ENCODE results near the gene ZSWIM1. TPM values are rescaled to one million over a fixed set of nuclear protein-coding genes. Genes with fewer than 3 reads are reported as not detected.
A peak's percentile ranks its signal among the peaks of the same experiment; 100 is the strongest.

The ZSWIM1 gene
- 1 to 10 TPM; 6.4 to 9.4 (median 7.1) TPM for total RNA-seq
- polyA plus RNA-seq = 1 to 10 TPM; 3.6 to 6.5 (median 3.9) TPM

- DNase-seq = peak; percentile 100
- no peaks in the 10 kb centered on the region for H3K27me3 ChIP-seq
- peaks cover 0 to 20% (median 12%) of the 10 kb centered on the region in 4 donors for H3K4me1 ChIP-seq
- TF ChIP-seq POLR2AphosphoS5 (IDR thresholded peaks at IDR 0.05) (peak; percentile 51 to 84 (median 74)), EP300 (IDR thresholded peaks at IDR 0.05) (no peak), POLR2A (IDR thresholded peaks at IDR 0.05) (peak in 1 of 2 donors; percentile 53), CTCF (IDR thresholded peaks at IDR 0.05) (no peak)
- intact Hi-C loops (cut with DNase I) = no loop called here
- no peaks in the 10 kb centered on the region for H3K9me3 ChIP-seq
- H3K4me3 ChIP-seq = peak within 1 kb of the TSS; percentile 50 to 62 (median 54)
- H3K36me3 ChIP-seq = peaks cover 6 to 60% (median 16%) of the 10 kb centered on the region in 4 donors
- H3K27ac ChIP-seq = peak within 1 kb of the TSS; percentile 83 to 89 (median 85)
- 0 to 1% methylated on average over 23 of the region's 23 CpGs for WGBS, 2 donors
Observed at GRCh38 chr20:45880988-45881788, at the start of gene ZSWIM1. ZSWIM1 (plus strand) TSS chr20:45881227; CDS start chr20:45882593, 1,366 bp downstream.

- Histone ChIP-seq H3K9me3 (no peaks in the 10 kb centered on the region), H3K36me3 (peaks cover 0 to 11% (median 0%) of the 10 kb centered on the region in 4 donors), H3K27ac (peak overlapping the region; percentile 91 to 97 (median 94)), H3K27me3 (no peaks in the 10 kb centered on the region), H3K4me3 (peak overlapping the region in 2 of 4 donors; percentile 65 to 76), H3K4me1 (peaks cover 0 to 46% (median 39%) of the 10 kb centered on the region in 4 donors)
- no peak for DNase-seq
- 83 to 87% methylated on average over 4 of the region's 4 CpGs for WGBS, 2 donors
- intact Hi-C loops (cut with DNase I) = loop anchor here (5.0 kb wide), 2 partner anchors 60 to 140 kb away; partner anchors contain the start of genes CTSA, NEURL2 and ZNF335
- TF ChIP-seq POLR2A (IDR thresholded peaks at IDR 0.05) (no peak), POLR2AphosphoS5 (IDR thresholded peaks at IDR 0.05) (no peak), EP300 (IDR thresholded peaks at IDR 0.05) (no peak), CTCF (IDR thresholded peaks at IDR 0.05) (no peak)
Observed at GRCh38 chr20:45832619-45833018, 48.4 kb upstream of the ZSWIM1 start.

GRCh38 chr20:45833030-45833882 is 47.8 kb upstream of the ZSWIM1 start, which contains the start of gene SNX21:
SNX21 (plus strand) TSS chr20:45833799; CDS start chr20:45833920, 121 bp downstream.
- Histone ChIP-seq H3K9me3 (no peaks in the 10 kb centered on the region), H3K27ac (peak within 1 kb of the TSS; percentile 91 to 97 (median 94)), H3K4me1 (peaks cover 0 to 46% (median 39%) of the 10 kb centered on the region in 4 donors), H3K27me3 (no peaks in the 10 kb centered on the region), H3K4me3 (peak within 1 kb of the TSS; percentile 65 to 78 (median 73)), H3K36me3 (peaks cover 0 to 17% (median 0%) of the 10 kb centered on the region in 4 donors)
- peak; percentile 97 for DNase-seq
- WGBS, 2 donors = 6% methylated on average over 35 of the region's 35 CpGs
- TF ChIP-seq EP300 (IDR thresholded peaks at IDR 0.05) (peak in 2 of 4 donors; percentile 15), POLR2AphosphoS5 (IDR thresholded peaks at IDR 0.05) (peak; percentile 45 to 84 (median 66)), CTCF (IDR thresholded peaks at IDR 0.05) (no peak), POLR2A (IDR thresholded peaks at IDR 0.05) (peak in 1 of 2 donors; percentile 14)
- intact Hi-C loops (cut with DNase I) = loop anchor here (5.0 kb wide), 2 partner anchors 59 to 139 kb away; partner anchors contain the start of genes CTSA, NEURL2 and ZNF335

All from sigmoid colon (tissue), 7 donors.